Measurements from ENCODE around the gene ZNF70. TPM values are rescaled to one million over a fixed set of nuclear protein-coding genes. Genes with fewer than 3 reads are reported as not detected.
A peak's percentile ranks its signal among the peaks of the same experiment; 100 is the strongest.

Gene ZNF70
- polyA plus RNA-seq, 1 of the 3 experiments (the other 2 are of a cell fraction): 0.77 TPM

DNA sequence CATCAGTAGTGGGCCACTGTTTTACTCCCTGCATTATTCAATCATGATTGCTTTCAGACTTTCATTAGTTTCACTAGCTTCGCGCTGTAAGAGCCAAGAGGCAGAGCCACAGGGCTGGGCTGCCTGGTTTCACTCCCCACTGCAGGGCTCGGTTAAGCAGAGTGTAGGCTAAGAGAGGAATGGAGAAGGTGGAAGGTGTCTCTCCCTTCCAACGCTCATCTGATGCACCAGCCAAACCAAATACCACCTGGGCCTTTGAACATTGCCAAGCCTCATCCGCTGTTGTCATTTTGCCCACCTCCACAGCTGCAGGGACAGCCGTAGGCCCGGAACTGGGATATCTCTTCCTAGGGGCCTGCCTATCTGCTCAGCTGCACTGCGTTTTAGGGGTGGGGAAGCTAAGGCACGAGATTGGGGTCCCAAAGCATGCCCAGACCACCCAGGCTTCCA is 35.4 kb upstream of the ZNF70 start:
- Histone ChIP-seq H3K36me3 (replicated peaks in 1 of 2; ENCODE audit: control insufficient read depth in 1 of 2, insufficient read depth in 2 of 2, low read length in 1 of 2) (no peaks in the 10 kb centered on the region), H3K27ac (ENCODE audit: low read depth in 2 of 2, low read length in 1 of 2) (peak overlapping the region; percentile 97 to 98), H3K4me1 (ENCODE audit: control insufficient read depth in 1 of 2, insufficient read depth in 2 of 2, low read depth in 1 of 2, low read length in 1 of 2) (peaks cover 0 to 40% of the 10 kb centered on the region in 2 experiments; a peak in 2 of 4 replicates), H2AFZ (ENCODE audit: low read depth) (0 out of 2 replicates have a peak overlapping the region, but pooled peaks have one; percentile 5), H3K4me2 (peak overlapping the region; percentile 96), H4K20me1 (ENCODE audit: insufficient read depth) (peaks cover 39% of the 10 kb centered on the region), H3F3A (replicated peaks; ENCODE audit: insufficient read depth) (peaks cover 4% of the 10 kb centered on the region), H3K79me2 (ENCODE audit: insufficient read depth) (peaks cover 40% of the 10 kb centered on the region), H3K9me2 (no peaks in the 10 kb centered on the region), H3K27me3 (ENCODE audit: insufficient read depth) (no peaks in the 10 kb centered on the region), H3K4me3 (ENCODE audit: low read depth in 2 of 2, low read length in 1 of 2) (peak overlapping the region; percentile 84 to 92), H3K9me3 (no peaks in the 10 kb centered on the region), H3K9ac (peak overlapping the region; percentile 99)
- TF ChIP-seq MEF2A (IDR thresholded peaks at IDR 0.05; ENCODE audit: borderline replicate concordance, low read depth): no peak
- no peak for TF ChIP-seq TEAD4 (IDR thresholded peaks at IDR 0.05; ENCODE audit: borderline replicate concordance, insufficient read depth)
- TF ChIP-seq, protein P1, sequence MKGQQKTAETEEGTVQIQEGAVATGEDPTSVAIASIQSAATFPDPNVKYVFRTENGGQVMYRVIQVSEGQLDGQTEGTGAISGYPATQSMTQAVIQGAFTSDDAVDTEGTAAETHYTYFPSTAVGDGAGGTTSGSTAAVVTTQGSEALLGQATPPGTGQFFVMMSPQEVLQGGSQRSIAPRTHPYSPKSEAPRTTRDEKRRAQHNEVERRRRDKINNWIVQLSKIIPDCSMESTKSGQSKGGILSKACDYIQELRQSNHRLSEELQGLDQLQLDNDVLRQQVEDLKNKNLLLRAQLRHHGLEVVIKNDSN (IDR thresholded peaks at IDR 0.05; ENCODE audit: borderline replicate concordance, low read depth): no peak
- TF ChIP-seq TCF12 (IDR thresholded peaks at IDR 0.05): no peak
- no peak for TF ChIP-seq EP300 (IDR thresholded peaks at IDR 0.05; ENCODE audit: borderline replicate concordance in 1 of 2, low read depth in 1 of 2, low read length in 1 of 2)
- TF ChIP-seq, protein P2, sequence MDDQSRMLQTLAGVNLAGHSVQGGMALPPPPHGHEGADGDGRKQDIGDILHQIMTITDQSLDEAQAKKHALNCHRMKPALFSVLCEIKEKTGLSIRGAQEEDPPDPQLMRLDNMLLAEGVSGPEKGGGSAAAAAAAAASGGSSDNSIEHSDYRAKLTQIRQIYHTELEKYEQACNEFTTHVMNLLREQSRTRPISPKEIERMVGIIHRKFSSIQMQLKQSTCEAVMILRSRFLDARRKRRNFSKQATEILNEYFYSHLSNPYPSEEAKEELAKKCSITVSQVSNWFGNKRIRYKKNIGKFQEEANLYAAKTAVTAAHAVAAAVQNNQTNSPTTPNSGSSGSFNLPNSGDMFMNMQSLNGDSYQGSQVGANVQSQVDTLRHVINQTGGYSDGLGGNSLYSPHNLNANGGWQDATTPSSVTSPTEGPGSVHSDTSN (IDR thresholded peaks at IDR 0.05): no peak
- no peak for TF ChIP-seq GATA2 (CRISPR knock-in tag; IDR thresholded peaks at IDR 0.05)
- TF ChIP-seq NRF1 (IDR thresholded peaks at IDR 0.05; ENCODE audit: low read depth, low read length): no peak
- no peak for TF ChIP-seq FOSL2 (IDR thresholded peaks at IDR 0.05; ENCODE audit: borderline replicate concordance, low read depth)
- TF ChIP-seq FOXM1 (IDR thresholded peaks at IDR 0.05; ENCODE audit: low read depth): no peak
- TF ChIP-seq ELF1 (IDR thresholded peaks at IDR 0.05): no peak
- TF ChIP-seq, protein P3, sequence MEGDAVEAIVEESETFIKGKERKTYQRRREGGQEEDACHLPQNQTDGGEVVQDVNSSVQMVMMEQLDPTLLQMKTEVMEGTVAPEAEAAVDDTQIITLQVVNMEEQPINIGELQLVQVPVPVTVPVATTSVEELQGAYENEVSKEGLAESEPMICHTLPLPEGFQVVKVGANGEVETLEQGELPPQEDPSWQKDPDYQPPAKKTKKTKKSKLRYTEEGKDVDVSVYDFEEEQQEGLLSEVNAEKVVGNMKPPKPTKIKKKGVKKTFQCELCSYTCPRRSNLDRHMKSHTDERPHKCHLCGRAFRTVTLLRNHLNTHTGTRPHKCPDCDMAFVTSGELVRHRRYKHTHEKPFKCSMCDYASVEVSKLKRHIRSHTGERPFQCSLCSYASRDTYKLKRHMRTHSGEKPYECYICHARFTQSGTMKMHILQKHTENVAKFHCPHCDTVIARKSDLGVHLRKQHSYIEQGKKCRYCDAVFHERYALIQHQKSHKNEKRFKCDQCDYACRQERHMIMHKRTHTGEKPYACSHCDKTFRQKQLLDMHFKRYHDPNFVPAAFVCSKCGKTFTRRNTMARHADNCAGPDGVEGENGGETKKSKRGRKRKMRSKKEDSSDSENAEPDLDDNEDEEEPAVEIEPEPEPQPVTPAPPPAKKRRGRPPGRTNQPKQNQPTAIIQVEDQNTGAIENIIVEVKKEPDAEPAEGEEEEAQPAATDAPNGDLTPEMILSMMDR (IDR thresholded peaks at IDR 0.05): no peak
- TF ChIP-seq, protein P4, sequence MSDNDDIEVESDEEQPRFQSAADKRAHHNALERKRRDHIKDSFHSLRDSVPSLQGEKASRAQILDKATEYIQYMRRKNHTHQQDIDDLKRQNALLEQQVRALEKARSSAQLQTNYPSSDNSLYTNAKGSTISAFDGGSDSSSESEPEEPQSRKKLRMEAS (IDR thresholded peaks at IDR 0.05; ENCODE audit: low read depth): no peak
- TF ChIP-seq NFIC (IDR thresholded peaks at IDR 0.05; ENCODE audit: borderline replicate concordance): no peak
- TF ChIP-seq, protein P5, sequence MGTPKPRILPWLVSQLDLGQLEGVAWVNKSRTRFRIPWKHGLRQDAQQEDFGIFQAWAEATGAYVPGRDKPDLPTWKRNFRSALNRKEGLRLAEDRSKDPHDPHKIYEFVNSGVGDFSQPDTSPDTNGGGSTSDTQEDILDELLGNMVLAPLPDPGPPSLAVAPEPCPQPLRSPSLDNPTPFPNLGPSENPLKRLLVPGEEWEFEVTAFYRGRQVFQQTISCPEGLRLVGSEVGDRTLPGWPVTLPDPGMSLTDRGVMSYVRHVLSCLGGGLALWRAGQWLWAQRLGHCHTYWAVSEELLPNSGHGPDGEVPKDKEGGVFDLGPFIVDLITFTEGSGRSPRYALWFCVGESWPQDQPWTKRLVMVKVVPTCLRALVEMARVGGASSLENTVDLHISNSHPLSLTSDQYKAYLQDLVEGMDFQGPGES (IDR thresholded peaks at IDR 0.05; ENCODE audit: low read depth, low read length): no peak
- no peak for TF ChIP-seq FOXJ3 (CRISPR knock-in tag; IDR thresholded peaks at IDR 0.05)
- 74% methylated on average over 9 of the region's 9 CpGs for WGBS (ENCODE audit: low lambda C conversion rate)
- POLR2A ChIA-PET: interaction anchor here (1.0 to 1.3 kb wide), 3 partner anchors 12 to 63 kb away, joined by 3 to 4 read pairs (median 4); partner anchors contain the start of gene CHCHD10
- CTCF ChIA-PET: interaction anchor here (0.7 to 1.3 kb wide), 3 partner anchors 9 to 618 kb away, joined by 3 read pairs; no protein-coding TSS in a partner anchor
- peak; percentile 27 for DNase-seq
